ENCODE measurements around the gene EFL1. TPM values are rescaled to one million over a fixed set of nuclear protein-coding genes. Genes with fewer than 3 reads are reported as not detected.

EFL1 gene
- total and polyA plus RNA-seq, 2 of the 4 experiments (the other 2 are of a cell fraction) = 10.1 to 24.6 TPM

GRCh38 chr15:82132096-82132495 lies 130.4 kb downstream of the EFL1 start:
- no peak overlapping the region for H3K4me3 ChIP-seq (ENCODE audit: insufficient read depth, low read depth, low read length)
- peaks cover 32% of the 10 kb centered on the region for H3K9me1 ChIP-seq (ENCODE audit: insufficient read depth, low read length)
- H3K4ac ChIP-seq (ENCODE audit: low read depth, low read length) = peak overlapping the region; percentile 99
- peak overlapping the region; percentile 89 for H2AK9ac ChIP-seq (replicated peaks; ENCODE audit: low read depth, low read length, poor library complexity)
- H3K23ac ChIP-seq (ENCODE audit: low read depth, low read length) = peak overlapping the region; percentile 99
- H2BK5ac ChIP-seq (ENCODE audit: low read depth, low read length, poor library complexity, severe bottlenecking) = peak overlapping the region; percentile 95
- H3K27ac ChIP-seq (ENCODE audit: insufficient read depth, low read length) = peak overlapping the region; percentile 69
- H3K4me2 ChIP-seq (ENCODE audit: low read depth, low read length) = peak overlapping the region; percentile 12; the same call in 1 of the 2 replicates
- POLR2A ChIA-PET (ENCODE audit: unreplicated experiment) = no interaction called here
- peaks cover 0 to 28% of the 10 kb centered on the region in 2 experiments; a peak in 2 of 4 replicates for H3K79me1 ChIP-seq (ENCODE audit: low read depth in 1 of 2, low read length in 2 of 2)
- in situ Hi-C loops (cut with MboI; ENCODE audit: low sequenced_read_pairs) (no loop called here), intact Hi-C loops (cut with micrococcal nuclease) (no loop called here), dilution Hi-C loops (cut with HindIII; ENCODE audit: low sequenced_read_pairs, unreplicated experiment) (no loop called here)
- H2BK15ac ChIP-seq (ENCODE audit: low read depth, low read length) = peak overlapping the region; percentile 95
- peak overlapping the region; percentile 99 for H2BK20ac ChIP-seq (ENCODE audit: low read depth, low read length)
- no peak; the same call in 1 of the 2 replicates for ATAC-seq (ENCODE audit: low read depth)
- DNase-seq = peak; percentile 47
- H3K36me3 ChIP-seq (ENCODE audit: control insufficient read depth, insufficient read depth, low read length) = no peaks in the 10 kb centered on the region
- peak overlapping the region; percentile 93 for H4K91ac ChIP-seq (ENCODE audit: insufficient read depth, low read depth, low read length)
- peak overlapping the region; percentile 79 for H2AFZ ChIP-seq (replicated peaks; ENCODE audit: low read length, poor library complexity)
- H3K27me3 ChIP-seq (ENCODE audit: control insufficient read depth, insufficient read depth, low read length) = no peaks in the 10 kb centered on the region
- H3K14ac ChIP-seq (replicated peaks; ENCODE audit: low read depth, low read length) = peak overlapping the region; percentile 94
- peaks cover 31% of the 10 kb centered on the region for H3K4me1 ChIP-seq (ENCODE audit: control insufficient read depth, insufficient read depth, low read length)
- H3K56ac ChIP-seq (ENCODE audit: extremely low read depth, insufficient read depth, low read length) = peak overlapping the region; percentile 86
- peak overlapping the region; percentile 73 for H4K5ac ChIP-seq (ENCODE audit: low read depth, low read length)
- H3K9ac ChIP-seq (ENCODE audit: low read depth, low read length) = peak overlapping the region; percentile 35; the same call in 1 of the 2 replicates
- WGBS, 2 experiments (ENCODE audit: extremely low coverage in 2 of 2, insufficient read length in 1 of 2) = 85% methylated on average over 3 of the region's 6 CpGs; no CpG with 5 or more reads in 1 of the 2 experiments
- CTCF ChIA-PET = no interaction called here
- BruUV-seq (replicated peaks) = TSS peak; percentile 62
- peak overlapping the region; percentile 98 for H2AK5ac ChIP-seq (ENCODE audit: low read depth, low read length)
- H3K9me3 ChIP-seq (ENCODE audit: control insufficient read depth, insufficient read depth, low read length) = no peaks in the 10 kb centered on the region
- TF ChIP-seq CHD1 (IDR thresholded peaks at IDR 0.05; ENCODE audit: low read depth, low read length) = no peak
- no peak for TF ChIP-seq NFE2L2 (IDR thresholded peaks at IDR 0.05; ENCODE audit: low read depth, low read length)
- no peak for TF ChIP-seq CTCF (conservative IDR thresholded peaks at IDR 0.05; ENCODE audit: low read depth, low read length)
- TF ChIP-seq SMC3 (IDR thresholded peaks at IDR 0.05; ENCODE audit: low read depth, low read length) = no peak
- no peak for TF ChIP-seq MAFK (IDR thresholded peaks at IDR 0.05; ENCODE audit: low read depth, low read length)
- no peak for TF ChIP-seq MXI1 (IDR thresholded peaks at IDR 0.05; ENCODE audit: borderline replicate concordance, low read depth, low read length)
- TF ChIP-seq RAD21 (IDR thresholded peaks at IDR 0.05; ENCODE audit: low read length) = no peak
- no peak for TF ChIP-seq CEBPB (IDR thresholded peaks at IDR 0.05; ENCODE audit: low read depth, low read length)
- TF ChIP-seq RCOR1 (IDR thresholded peaks at IDR 0.05; ENCODE audit: insufficient replicate concordance, low read length) = no peak
- no peak for TF ChIP-seq FOS (IDR thresholded peaks at IDR 0.05; ENCODE audit: low read depth, low read length)
- TF ChIP-seq RFX5 (IDR thresholded peaks at IDR 0.05; ENCODE audit: low read depth, low read length) = no peak
- no peak for TF ChIP-seq ELK1 (IDR thresholded peaks at IDR 0.05; ENCODE audit: borderline replicate concordance, low read depth, low read length)
- TF ChIP-seq USF2 (IDR thresholded peaks at IDR 0.05; ENCODE audit: low read depth, low read length) = no peak
- TF ChIP-seq POLR2A (IDR thresholded peaks at IDR 0.05; ENCODE audit: low read depth, low read length) = no peak
- no peak for TF ChIP-seq MAZ (IDR thresholded peaks at IDR 0.05; ENCODE audit: borderline replicate concordance, low read depth, low read length)
- no peak for TF ChIP-seq BHLHE40 (IDR thresholded peaks at IDR 0.05; ENCODE audit: low read depth, low read length)
- peak overlapping the region; percentile 78 for H3K18ac ChIP-seq (ENCODE audit: low read depth, low read length)
- H4K20me1 ChIP-seq (ENCODE audit: insufficient read depth, low read length) = no peaks in the 10 kb centered on the region
- H4K8ac ChIP-seq (ENCODE audit: low read depth in 2 of 2, low read length in 2 of 2) = peak overlapping the region; percentile 87 to 90
- H2BK120ac ChIP-seq (ENCODE audit: low read depth, low read length) = peak overlapping the region; percentile 100
